HG03025 (cell line): Measurements from ENCODE around the gene MTFP1.

ENCODE experiments used
- ATAC-seq: cut with Tn5 transposase; IDR thresholded peaks from one replicate; pipeline ENCODE4 v1.9.1; 2021; ENCODE audit warnings: mild to moderate bottlenecking, moderate library complexity; ENCODE audit not compliant: unreplicated experiment, low FRiP score

The MTFP1 gene, protein sequence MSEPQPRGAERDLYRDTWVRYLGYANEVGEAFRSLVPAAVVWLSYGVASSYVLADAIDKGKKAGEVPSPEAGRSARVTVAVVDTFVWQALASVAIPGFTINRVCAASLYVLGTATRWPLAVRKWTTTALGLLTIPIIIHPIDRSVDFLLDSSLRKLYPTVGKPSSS

DNA sequence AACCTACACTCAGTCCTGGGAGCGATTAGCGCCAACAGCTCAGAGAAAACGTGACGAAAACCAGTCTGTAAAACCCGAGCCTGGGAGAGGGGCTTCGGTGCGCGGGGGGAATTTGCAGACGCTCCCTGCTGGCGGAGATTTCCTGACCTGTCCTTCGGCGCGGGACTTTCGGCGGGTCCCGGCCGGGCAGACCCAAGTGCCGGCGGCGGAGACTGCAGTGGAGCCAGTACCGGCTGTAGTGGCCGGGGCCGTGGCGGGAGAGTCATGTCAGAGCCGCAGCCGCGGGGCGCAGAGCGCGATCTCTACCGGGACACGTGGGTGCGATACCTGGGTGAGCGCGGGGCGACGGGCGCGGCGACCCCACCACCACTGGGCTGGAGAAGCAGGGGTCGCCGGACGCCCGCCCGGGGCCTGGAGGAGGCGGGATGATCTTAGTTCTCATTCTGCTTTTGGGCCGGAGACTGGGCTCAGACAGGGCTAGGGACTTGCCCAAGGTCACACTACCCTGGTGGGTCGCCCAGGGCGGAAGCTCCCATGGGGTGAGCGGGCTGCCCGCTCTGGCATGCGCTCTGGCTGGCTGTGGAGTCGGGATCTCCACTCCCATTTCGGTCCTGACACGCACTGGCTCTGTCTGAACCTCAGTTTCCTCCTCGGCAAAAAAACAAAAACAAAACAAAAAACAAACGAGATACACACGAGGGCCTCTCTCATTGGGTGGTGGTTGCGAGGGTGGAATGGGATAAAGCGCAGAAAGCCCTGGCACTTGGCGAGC, at the start of gene MTFP1:
Gene MTFP1 (plus strand): TSS at position 153 of the 772 bp plus-strand sequence. CDS start 112 bp downstream, at position 265.
- ATAC-seq = no peak

DNA sequence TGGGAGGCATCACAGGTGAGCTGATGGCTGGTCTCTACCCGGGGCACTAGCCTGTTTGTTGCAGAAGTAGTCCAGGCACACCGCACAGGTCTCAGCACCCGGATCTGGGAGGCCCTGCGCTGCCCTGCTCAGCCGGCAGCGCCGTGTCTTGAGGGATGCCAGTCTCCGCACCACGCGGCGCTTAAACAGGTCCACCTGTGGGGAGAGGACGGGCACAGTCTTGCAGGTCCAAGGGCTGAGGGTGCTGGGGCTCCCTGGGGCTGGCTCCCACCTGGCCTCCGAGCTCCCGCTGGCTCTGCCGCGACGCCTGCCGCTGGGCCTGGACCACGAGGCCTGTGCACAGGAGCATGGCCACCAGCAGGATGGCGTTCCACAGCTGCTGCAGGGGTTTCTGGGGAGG, 45.6 kb upstream of the MTFP1 start:
- ATAC-seq = no peak

DNA sequence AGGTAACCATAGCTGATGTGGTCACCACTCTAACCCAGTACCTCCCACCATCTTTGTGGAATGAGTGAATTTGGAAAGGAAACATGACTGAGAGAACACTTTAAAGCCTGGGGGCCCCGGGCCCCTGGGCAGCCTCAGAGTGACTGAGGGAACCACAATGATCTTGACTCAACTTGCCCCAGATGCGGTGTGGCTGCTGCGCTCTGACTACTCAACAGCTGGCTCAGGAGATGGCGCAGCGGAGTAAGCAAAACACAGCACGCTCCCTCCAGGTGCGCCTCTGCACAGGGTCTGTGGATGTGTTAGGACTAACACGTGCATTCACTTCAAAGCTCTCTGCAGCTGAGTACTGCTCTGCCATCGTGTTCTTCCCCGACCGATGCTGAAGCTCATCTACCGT, 44.3 kb upstream of the MTFP1 start:
- no peak for ATAC-seq

DNA sequence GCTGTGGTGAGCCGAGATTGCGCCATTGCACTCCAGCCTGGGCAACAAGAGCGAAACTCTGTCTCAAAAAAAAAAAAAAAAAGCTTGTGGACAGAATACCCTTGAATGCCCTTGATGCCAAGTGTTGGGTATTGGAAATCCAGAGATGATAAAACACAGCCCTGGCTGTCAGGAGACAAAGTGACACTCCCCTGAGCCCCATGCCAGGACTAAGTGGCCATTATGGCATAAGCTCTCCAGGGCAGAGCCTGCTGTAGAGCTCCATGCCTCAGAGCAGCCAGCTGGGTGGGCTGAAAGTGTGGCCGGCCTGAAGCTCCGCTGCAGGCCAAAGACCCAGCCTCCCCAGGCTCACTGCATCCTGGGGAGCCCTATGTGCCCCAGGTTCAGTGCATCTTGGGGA, 43.2 kb upstream of the MTFP1 start:
- ATAC-seq = no peak

DNA sequence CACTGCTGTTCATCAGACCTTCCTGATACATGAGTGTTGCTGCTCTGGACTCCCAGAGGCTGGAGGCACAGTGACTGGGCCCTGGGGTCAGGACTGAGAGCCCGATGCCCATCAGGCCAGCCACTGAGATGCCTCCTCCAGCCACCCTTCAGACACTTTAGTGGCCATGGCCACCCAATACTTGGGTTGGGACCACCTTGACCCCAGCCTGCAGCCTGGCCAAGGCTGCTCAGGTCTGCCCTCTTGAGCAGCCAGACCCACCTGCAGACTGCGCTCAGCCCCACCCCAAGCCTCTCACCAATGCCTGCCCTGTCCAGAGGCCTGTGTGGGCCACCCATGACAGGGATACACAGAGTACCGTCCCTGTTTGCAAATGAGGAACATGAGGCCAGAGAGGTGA, 42.5 kb upstream of the MTFP1 start:
- ATAC-seq = no peak

DNA sequence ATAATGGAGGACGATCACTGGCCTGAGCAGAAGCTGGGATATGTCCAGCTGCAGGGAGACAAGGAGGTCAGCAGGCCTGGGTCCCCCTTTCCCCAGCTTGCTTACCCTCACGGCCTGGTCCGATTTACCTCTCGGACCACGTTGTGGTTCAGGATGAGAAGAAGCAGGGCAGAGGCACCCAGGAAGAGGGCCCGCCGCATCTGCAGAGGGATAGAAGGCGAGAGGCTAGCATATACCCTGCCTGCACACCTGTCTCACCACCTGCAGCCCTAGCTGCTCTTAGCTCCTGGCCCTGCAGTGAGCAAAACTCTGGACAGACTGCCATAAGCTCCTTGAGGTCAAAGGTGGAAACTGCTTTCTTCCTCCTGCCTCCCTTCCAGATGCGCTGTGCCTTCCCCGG, 39.6 kb upstream of the MTFP1 start:
- ATAC-seq = no peak

DNA sequence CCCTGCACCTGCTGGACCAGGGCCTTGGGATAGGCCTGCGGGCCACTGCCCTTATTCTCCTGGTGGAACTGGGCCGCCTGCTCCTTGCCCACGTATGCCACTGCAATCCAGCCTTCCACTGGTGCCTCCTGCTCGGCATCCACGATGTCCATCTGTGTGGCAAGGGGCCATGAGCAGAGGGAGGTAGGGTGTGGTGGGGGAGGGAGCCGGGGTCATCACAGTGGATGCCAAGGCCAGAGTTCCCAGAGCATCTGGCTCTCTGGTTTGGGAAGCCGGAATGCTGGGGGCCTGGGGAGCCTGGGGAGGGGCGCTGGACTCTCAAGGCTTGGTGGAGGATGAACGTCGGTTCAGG, 39.0 kb upstream of the MTFP1 start:
- no peak for ATAC-seq

DNA sequence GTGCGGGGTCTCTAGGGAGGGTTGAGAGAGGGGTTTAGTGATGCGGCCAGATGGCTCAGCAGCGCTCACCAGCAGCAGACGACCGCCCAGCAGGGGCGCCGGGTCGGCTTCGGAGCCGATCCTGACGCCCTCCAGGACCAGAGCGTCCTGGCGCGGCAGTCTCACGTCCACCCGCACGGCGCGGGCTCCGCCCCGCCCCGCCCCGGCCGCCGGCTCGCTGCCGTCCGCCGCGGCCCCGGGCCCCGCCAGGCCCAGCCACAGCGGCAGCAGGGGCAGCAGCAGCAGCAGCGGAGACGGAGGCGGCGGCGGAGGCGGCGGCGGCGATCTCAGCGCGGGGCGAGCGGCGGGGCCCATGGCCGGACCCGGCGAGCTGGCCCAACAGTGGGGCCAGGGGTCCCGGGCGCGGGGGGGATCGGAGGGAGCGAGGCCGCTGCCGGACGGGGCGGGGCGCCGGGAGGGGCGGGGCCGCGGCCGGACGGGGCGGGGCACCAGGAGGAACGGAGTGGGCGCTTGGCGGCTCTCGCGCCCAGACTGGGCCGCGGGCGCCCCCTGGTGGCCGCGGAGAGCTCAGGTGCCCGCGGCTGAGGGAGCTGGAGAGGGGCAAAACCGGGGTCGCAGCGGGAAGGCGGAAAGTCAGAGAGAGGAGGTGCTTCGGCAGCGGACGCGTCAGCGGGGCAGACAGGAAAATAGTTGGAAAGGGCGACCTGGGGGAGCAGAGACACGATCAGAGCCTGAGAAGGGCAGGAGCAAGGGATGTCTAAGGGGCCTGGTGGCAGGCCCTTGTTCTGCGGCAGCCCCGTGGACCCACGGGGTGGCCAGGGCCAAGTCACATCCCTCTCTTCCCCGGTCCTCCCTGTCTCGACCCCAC, 38.4 kb upstream of the MTFP1 start, which contains the start of gene RNF215:
Gene RNF215 (minus strand): TSS at position 452 of the 868 bp plus-strand sequence. CDS start 98 bp downstream, at position 354.
- ATAC-seq = peak; percentile 61

DNA sequence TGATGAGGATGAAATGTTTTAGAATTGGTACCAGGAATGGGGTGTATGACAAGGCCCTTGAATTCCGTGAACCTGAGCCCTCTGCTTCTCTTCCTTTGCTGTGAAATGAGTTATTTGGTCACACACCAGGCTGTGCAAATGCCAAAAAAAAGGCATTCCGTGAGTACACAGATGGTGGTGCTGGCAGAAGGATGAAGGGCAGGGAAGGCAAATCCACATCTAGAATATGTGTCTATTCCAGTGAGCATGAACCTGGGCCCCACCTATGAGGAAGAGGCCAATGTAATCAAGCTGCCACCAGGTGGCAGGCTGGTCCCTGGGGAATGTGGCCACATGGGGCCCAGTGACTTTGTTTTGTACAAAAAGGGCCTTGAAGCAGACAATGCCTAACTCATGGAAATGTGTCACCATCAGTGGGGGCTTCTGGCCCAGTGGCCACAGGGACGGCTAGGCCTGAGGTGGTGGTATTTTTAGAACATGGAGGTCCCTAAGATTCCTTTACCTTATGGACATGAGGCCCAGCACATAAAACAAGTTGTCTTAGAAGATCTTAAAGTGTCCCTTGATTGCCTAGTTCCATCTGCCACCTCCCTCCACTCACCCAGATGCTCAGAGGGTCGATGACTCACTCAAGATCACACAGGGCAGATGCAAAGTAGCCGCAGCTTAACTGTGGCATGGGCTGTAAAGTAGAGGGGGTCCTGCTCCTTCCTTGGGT, 34.4 kb upstream of the MTFP1 start:
- no peak for ATAC-seq

DNA sequence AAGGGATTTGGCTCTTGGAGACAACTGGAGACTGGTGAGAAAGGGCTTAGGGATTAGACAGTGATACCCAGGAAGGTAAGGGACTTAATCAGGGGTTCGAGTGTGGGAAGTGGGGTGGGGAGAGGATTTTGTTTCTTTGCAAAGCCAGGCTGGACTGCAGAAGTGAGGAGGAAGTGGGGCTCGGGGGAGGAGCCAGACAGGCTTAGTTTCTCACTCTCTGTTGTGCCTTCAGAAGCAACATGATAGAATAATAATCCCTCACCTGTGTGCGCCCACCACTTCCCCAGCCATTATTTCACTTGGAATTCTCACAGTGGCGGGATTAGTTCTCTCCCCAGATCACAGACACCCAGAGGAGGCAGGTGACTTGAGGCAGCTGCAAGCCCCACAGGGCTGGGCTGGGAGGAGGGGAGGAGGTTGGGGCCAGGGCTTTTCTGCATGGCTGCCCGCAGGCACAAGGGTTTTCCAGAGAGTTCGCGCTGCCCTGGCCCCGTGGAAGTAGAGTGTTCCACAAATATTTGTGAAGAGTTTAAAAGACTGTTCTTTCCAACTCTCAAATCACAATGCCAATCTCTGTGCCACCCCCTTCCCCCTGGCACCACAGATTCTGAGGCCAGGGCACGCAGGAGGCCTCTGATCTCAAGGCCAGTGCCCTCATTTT, 32.8 kb upstream of the MTFP1 start:
- no peak for ATAC-seq

DNA sequence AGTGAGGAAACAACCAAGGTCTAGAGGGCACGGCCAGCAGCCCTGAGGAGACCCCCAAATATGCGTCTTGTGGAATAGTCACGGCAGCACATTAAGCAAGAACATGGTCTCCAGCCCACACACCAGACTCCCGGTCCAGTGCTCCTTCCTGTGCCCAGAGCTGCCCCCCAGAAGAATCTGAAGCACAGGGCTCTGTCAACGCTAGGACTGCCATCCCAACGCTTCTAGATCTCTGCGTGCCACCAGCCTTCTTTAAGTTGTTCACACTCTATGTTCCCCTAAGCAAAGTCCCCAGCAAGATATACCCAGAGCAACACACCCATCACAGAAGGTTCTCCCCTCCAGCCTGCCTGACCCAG, 32.3 kb upstream of the MTFP1 start:
- ATAC-seq = no peak

DNA sequence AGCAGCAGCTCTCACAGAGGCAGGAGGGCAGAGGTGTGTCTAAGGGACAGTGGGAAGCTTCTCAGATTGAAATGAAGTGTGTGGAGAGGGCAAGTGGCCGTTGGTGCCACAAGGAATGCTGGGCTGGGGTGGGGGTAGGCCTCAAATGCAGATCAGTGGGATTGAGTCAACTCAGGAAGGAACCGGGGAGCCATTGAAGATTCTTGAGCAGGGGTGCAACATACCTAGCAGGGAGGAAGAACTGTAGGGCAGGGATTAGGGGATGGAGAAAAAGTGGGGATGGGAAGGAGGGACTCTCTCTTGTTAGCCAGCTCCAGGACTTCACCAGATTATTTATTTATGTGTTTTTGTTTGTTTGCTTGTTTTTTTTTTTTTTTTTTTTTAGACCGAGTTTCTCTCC, 31.7 kb upstream of the MTFP1 start:
- no peak for ATAC-seq

DNA sequence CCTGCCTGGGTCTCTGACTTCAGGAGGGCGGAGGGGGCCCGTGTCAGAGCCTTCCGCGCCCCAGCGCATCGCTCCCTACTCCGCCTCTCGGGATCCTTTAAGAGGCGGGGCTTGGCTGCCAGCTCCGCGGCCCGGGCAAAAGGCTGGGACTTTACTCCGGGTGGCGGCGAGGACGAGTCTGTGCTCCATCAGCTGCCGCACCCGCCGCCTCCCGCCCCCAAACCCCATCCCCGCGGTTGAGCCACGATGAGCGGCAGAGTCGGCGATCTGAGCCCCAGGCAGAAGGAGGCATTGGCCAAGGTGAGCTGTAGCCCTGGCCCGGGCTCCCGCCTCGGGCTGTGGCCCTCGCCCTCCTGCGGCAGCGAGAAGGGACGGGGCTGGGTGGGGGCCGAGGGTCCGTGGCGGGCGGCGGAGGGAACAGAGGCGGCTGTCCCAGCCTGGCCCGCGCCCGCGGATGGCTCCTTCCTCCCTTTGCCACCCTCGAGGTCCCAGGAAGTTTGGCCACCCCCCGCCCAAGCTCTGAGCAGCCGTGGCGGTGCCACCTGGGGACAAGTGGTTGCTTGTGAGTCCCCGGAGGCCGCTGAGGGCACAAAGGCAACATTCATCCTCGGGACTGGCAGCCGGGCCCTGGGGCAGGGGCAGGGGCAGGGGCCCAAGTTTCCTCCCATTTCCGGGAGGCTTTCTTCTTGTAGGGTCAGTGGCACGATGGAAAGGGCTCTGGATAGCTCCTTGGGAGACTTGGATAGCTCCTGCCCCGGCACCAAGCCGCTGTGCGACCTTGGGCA, 28.5 kb upstream of the MTFP1 start, which contains the start of gene SEC14L2:
Gene SEC14L2 (plus strand): TSS at position 148 of the 785 bp plus-strand sequence. CDS start 99 bp downstream, at position 247.
- ATAC-seq = no peak

DNA sequence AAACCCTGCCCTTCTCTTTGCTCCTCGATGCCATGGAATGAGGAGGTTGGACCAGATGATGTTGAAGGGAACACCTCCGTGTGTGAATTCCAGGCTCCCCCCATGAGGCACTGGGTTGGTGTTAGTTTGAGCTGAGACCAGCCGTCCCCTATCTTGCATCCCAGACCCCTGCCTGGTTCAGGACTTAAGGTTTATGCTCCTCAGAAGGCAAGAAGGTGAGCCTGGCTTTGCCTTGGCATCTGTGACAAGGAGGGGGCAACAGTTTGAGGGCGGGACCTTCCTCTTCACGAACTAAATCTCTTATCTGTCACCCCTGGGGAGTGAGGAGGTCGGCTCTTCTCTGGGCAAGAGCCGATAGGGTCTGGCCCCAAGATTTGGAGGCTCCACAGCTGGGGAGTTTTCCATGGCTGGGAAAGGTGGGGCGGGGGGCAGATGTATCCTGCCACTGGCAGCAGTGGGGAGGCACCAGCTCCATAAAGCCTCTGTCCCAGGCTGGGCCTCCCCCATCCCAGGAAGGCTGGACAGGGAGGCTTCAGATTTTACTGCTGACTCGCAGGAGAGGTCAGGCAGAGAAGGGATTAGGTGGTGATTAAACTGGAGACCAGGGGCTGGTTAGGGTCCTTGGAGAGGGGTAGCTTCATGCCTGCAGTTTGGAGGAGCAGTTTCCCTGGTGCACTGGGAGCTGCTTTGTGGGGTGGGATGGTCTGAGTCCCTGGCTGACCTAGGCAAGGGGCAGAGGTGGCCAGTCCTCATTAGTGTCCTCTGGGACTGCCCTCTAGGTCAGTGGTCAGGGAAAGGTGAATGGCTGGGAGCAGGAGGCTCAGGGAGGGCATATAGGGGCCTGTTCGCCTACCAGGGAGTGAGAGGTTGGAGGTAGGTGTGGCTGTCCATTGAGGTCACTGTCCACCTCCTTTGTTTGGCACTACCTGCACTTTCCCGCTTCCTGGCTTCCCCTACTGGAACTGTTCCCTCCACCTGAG, 27.6 kb upstream of the MTFP1 start:
- no peak for ATAC-seq

DNA sequence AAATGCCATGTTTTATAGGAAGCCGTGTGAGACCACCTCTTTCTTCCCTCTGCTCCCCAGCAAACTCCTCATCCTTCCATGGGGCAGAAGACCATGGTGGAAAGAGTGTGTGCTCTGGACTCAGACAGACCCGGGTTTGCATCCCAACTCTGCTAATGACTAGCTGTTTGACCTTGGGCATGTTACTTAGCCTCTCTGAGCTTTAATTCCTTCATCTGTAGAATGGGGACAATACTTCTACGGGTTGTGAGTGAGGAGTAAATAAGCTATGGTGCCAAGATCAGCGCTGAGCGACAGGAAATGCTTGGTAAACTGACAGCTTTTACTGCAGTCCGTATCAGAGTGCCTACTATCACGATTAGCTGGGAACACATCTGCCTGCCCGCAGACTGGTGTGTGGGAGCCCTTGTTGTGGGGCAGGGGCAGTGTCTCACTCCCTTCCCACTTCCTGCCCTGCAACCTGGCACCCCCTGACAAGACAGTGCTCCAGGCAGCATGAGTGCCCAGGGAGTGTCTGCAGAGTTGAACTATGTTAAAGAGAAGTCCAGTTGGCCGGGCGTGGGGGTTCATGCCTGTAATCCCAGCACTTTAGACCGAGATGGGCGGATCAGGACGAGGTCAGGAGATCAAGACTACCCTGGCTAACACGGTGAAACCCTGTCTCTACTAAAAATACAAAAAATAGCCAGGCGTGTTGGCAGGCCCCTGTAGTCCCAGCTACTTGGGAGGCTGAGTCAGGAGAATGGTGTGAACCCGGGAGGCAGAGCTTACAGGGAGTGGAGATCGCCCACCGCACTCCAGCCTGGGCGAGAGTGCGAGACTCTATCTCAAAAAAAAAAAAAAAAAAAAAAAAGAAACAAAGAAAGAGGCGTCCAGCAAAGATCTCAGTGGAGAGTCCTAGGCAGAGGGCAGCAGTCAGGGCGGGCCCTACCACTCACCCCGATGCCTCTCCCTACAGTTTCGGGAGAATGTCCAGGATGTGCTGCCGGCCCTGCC, 26.6 kb upstream of the MTFP1 start:
- ATAC-seq = no peak

DNA sequence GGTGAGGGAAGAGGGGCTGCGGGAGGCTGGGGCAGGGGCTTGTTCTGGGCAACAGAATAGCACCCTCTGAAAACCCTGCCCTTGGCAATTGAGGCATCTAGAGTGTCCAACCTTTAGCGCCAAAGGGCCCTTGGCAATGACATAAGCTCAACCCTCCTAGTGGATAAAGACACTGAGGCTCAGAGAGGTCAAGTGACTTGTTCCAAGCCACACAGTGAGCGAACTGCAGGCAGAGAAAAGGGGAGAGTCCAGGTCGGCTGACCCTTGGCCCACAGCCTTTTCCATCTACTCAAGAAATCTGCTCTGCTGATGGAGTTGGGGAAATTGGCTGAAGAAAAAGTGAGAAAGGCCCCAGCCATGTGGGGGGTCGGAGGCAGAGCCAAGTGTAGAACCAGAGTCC, 25.9 kb upstream of the MTFP1 start:
- no peak for ATAC-seq

DNA sequence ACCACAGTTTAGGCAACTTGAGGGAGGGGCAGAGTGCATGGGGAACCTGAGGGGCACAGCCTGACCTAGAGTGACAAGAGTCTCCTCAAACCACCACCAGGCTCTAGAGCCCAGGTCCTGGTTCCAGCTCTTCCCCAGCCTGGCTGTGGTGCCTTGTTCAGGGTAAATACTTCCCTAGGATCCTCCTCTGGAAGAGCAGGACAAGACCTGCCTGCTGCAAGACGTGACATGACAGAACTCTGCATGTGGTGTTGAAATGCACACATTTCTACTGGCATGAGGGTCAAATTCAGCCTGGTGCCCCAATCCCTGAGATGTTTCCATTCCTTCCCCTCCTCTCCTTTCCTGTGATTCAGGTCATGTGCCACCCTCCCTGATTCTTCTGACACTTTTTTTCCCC, 25.4 kb upstream of the MTFP1 start:
- no peak for ATAC-seq
